ENCODE data around the gene STXBP4. TPM values are rescaled to one million over a fixed set of nuclear protein-coding genes. Genes with fewer than 3 reads are reported as not detected.

STXBP4 gene
- total and polyA plus RNA-seq, 2 donors (not counting 3 experiments of a cell fraction or from before 2014, with no cell fraction given) = 1.9 to 12.9 TPM

- no peak for FAIRE-seq
Observed at GRCh38 chr17:54974759-54975158, 6.2 kb downstream of the STXBP4 start.

DNA sequence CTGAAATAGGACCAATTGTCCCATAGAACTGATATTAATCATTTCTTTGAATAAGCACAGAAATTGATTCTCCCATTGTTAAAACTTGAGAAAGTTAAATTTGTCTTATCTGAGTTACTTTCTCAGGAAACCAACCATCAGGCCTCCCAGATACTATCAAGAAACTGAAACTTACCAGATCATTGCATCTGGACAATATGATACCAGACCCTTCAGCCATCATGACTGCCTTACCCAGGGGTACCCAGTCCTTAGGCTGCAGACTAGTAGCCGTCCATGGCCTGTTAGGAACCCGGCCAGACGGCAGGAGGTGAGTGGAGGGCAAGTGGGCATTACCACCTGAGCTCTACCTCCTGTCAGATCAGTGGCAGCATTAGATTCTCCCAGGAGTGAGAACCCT is 7.8 kb downstream of the STXBP4 start:
- no peak overlapping the region for H3K4me3 ChIP-seq (replicated peaks in 1 of 3; ENCODE audit: insufficient read depth in 1 of 3, low read depth in 1 of 3, low read length in 3 of 3)
- H3K4me1 ChIP-seq (ENCODE audit: control insufficient read depth, extremely low read depth, insufficient read depth, low read length) = no peaks in the 10 kb centered on the region
- H3K4me2 ChIP-seq (ENCODE audit: insufficient read depth, low read length) = no peak overlapping the region
- H3K9ac ChIP-seq (replicated peaks; ENCODE audit: extremely low read depth, insufficient read depth, low read length) = no peak overlapping the region
- H3K9me1 ChIP-seq (replicated peaks; ENCODE audit: control insufficient read depth, extremely low read depth, insufficient read depth, low read length) = no peaks in the 10 kb centered on the region
- H4K20me1 ChIP-seq (replicated peaks; ENCODE audit: control insufficient read depth, extremely low read depth, insufficient read depth, low read length) = no peaks in the 10 kb centered on the region
- POLR2A ChIA-PET = no interaction called here
- dilution Hi-C loops (cut with MboI; ENCODE audit: extremely low pct_ligation_motif_present, low sequenced_read_pairs) = no loop called here
- H2AFZ ChIP-seq (ENCODE audit: low read depth, low read length) = no peak overlapping the region
- H3K79me2 ChIP-seq (ENCODE audit: control insufficient read depth, insufficient read depth, low read length) = peaks cover 4% of the 10 kb centered on the region
- FAIRE-seq = no peak
- no peaks in the 10 kb centered on the region for H3K9me3 ChIP-seq (replicated peaks; ENCODE audit: control insufficient read depth, insufficient read depth, low read length)
- CTCF ChIA-PET = no interaction called here
- intact Hi-C loops (cut with micrococcal nuclease) = no loop called here
- H3K27me3 ChIP-seq (ENCODE audit: control insufficient read depth in 2 of 2, insufficient read depth in 2 of 2, low read length in 2 of 2) = no peaks in the 10 kb centered on the region
- no peak overlapping the region for H3K27ac ChIP-seq (ENCODE audit: insufficient read depth, low read depth, low read length)
- BruUV-seq (replicated peaks) = no TSS peak
- DNase-seq (ENCODE audit: low read depth, low spot score) = no peak
- H3K36me3 ChIP-seq (ENCODE audit: control insufficient read depth in 2 of 2, extremely low read depth in 1 of 2, insufficient read depth in 2 of 2, low read length in 2 of 2) = no peaks in the 10 kb centered on the region
- TF ChIP-seq JUN (IDR thresholded peaks at IDR 0.05; ENCODE audit: borderline replicate concordance, insufficient read depth, insufficient read length, low read depth) (no peak), POLR2A (IDR thresholded peaks at IDR 0.05; ENCODE audit: low read depth, low read length) (no peak), MYC (IDR thresholded peaks at IDR 0.05; ENCODE audit: low read depth, low read length) (no peak), FOS (IDR thresholded peaks at IDR 0.05; ENCODE audit: borderline replicate concordance, insufficient read depth, low read length) (no peak), MAX (IDR thresholded peaks at IDR 0.05; ENCODE audit: insufficient read depth, insufficient read length) (no peak), CTCF (IDR thresholded peaks at IDR 0.05; ENCODE audit: extremely low read depth in 1 of 2, insufficient read depth in 1 of 2, low read depth in 1 of 2, low read length in 2 of 2) (no peak), GATA2 (IDR thresholded peaks at IDR 0.05; ENCODE audit: insufficient read depth, insufficient read length, low read depth, low read length) (no peak)

More at GRCh38 chr17:54974759-54975158, 6.2 kb downstream of the STXBP4 start:
- DNase-seq (ENCODE audit: low read depth, low spot score) = no peak
- H3K79me2 ChIP-seq (ENCODE audit: control insufficient read depth, insufficient read depth, low read length) = peaks cover 12% of the 10 kb centered on the region
- H3K4me3 ChIP-seq (replicated peaks in 1 of 3; ENCODE audit: insufficient read depth in 1 of 3, low read depth in 1 of 3, low read length in 3 of 3) = no peak overlapping the region
- no peak overlapping the region for H3K27ac ChIP-seq (ENCODE audit: insufficient read depth, low read depth, low read length)
- BruUV-seq (replicated peaks) = no TSS peak
- no peaks in the 10 kb centered on the region for H3K9me1 ChIP-seq (replicated peaks; ENCODE audit: control insufficient read depth, extremely low read depth, insufficient read depth, low read length)
- H3K9me3 ChIP-seq (replicated peaks; ENCODE audit: control insufficient read depth, insufficient read depth, low read length) = no peaks in the 10 kb centered on the region
- CTCF ChIA-PET = interaction anchor here (1.4 to 1.6 kb wide), 3 partner anchors 18 to 31 kb away, joined by 3 to 6 read pairs (median 5); no protein-coding TSS in a partner anchor
- H3K4me2 ChIP-seq (ENCODE audit: insufficient read depth, low read length) = no peak overlapping the region
- no peaks in the 10 kb centered on the region for H3K27me3 ChIP-seq (ENCODE audit: control insufficient read depth in 2 of 2, insufficient read depth in 2 of 2, low read length in 2 of 2)
- no peaks in the 10 kb centered on the region for H4K20me1 ChIP-seq (replicated peaks; ENCODE audit: control insufficient read depth, extremely low read depth, insufficient read depth, low read length)
- dilution Hi-C loops (cut with MboI; ENCODE audit: extremely low pct_ligation_motif_present, low sequenced_read_pairs) = no loop called here
- H3K9ac ChIP-seq (replicated peaks; ENCODE audit: extremely low read depth, insufficient read depth, low read length) = no peak overlapping the region
- peaks cover 5% of the 10 kb centered on the region for H3K4me1 ChIP-seq (ENCODE audit: control insufficient read depth, extremely low read depth, insufficient read depth, low read length)
- intact Hi-C loops (cut with micrococcal nuclease) = no loop called here
- POLR2A ChIA-PET = no interaction called here
- no peaks in the 10 kb centered on the region for H3K36me3 ChIP-seq (ENCODE audit: control insufficient read depth in 2 of 2, extremely low read depth in 1 of 2, insufficient read depth in 2 of 2, low read length in 2 of 2)
- no peak for TF ChIP-seq POLR2A (IDR thresholded peaks at IDR 0.05; ENCODE audit: low read depth, low read length)
- TF ChIP-seq MAX (IDR thresholded peaks at IDR 0.05; ENCODE audit: insufficient read depth, insufficient read length) = no peak
- no peak for TF ChIP-seq FOS (IDR thresholded peaks at IDR 0.05; ENCODE audit: borderline replicate concordance, insufficient read depth, low read length)
- no peak overlapping the region for H2AFZ ChIP-seq (ENCODE audit: low read depth, low read length)
